Natural killer cell treated with Interleukin-12 subunit alpha and Interleukin-12 subunit beta and Interleukin-15 and Interleukin-18, amount 100 ng/mL, for 72 hours (primary cell): Measurements from ENCODE around the gene POU2F2. TPM values are rescaled to one million over a fixed set of nuclear protein-coding genes. Genes with fewer than 3 reads are reported as not detected.

Source experiments
- ATAC-seq, 2 donors: fragments of 150-1000 bp; cut with Tn5 transposase in 1 of 2; sonication (Bioruptor Pico), chemical (Tn5 transposase) in 1 of 2; 2 replicates each; pipeline ENCODE4 v1.10.0; 2021
- DNase-seq: peaks from one replicate; pipeline ENCODE4 v3.0.0; 2022; ENCODE audit warnings: low spot score
- H3K27ac Mint-ChIP-seq, 2 donors: 1 replicate in 1 of 2; 2 replicates in 1 of 2; pipeline ENCODE4 v1.8.0; 2022; ENCODE audit warnings: mixed read lengths in 2 of 2, mild to moderate bottlenecking in 1 of 2, moderate library complexity in 1 of 2
- H3K27me3 Mint-ChIP-seq, 2 donors: 1 replicate in 1 of 2; 2 replicates in 1 of 2; pipeline ENCODE4 v1.8.0; 2022; ENCODE audit warnings: mixed read lengths in 2 of 2
- H3K36me3 Mint-ChIP-seq: one replicate; pipeline ENCODE4 v1.8.0; 2022; ENCODE audit warnings: mixed read lengths
- H3K4me1 Mint-ChIP-seq, 2 donors: 1 replicate in 1 of 2; 2 replicates in 1 of 2; pipeline ENCODE4 v1.8.0; 2022; ENCODE audit warnings: low read depth in 2 of 2, mixed read lengths in 2 of 2, mild to moderate bottlenecking in 1 of 2
- H3K4me3 Mint-ChIP-seq: one replicate; pipeline ENCODE4 v1.8.0; 2022; ENCODE audit warnings: mixed read lengths
- H3K9me3 Mint-ChIP-seq: 2 replicates; pipeline ENCODE4 v1.8.0; 2022; ENCODE audit warnings: mixed read lengths
- total RNA-seq, 2 donors: library from RNA; stranded (reverse); gene quantifications; one replicate each; pipeline ENCODE4 v1.2.3, GENCODE V29; 2022

Gene POU2F2
- total RNA-seq: 10 to 100 TPM; 21.6 to 30.5 TPM

GRCh38 chr19:42132030-42132628 is at the start of gene POU2F2:
POU2F2 (minus strand) TSS chr19:42132446; CDS start chr19:42132411, 35 bp downstream.
- no peaks in the 10 kb centered on the region for H3K27me3 Mint-ChIP-seq
- peak; percentile 89 to 91 for ATAC-seq
- H3K4me1 Mint-ChIP-seq: peaks cover 47 to 54% of the 10 kb centered on the region in 2 donors
- no peaks in the 10 kb centered on the region for H3K9me3 Mint-ChIP-seq
- H3K4me3 Mint-ChIP-seq: peak within 1 kb of the TSS; percentile 95
- H3K27ac Mint-ChIP-seq: peak within 1 kb of the TSS; percentile 55 to 69
- no peaks in the 10 kb centered on the region for H3K36me3 Mint-ChIP-seq
- DNase-seq: peak; percentile 90

GRCh38 chr19:42178791-42179674 is 46.8 kb upstream of the POU2F2 start:
- peaks cover 26 to 32% of the 10 kb centered on the region in 2 donors for H3K4me1 Mint-ChIP-seq
- H3K36me3 Mint-ChIP-seq: no peaks in the 10 kb centered on the region
- no peak overlapping the region for H3K27ac Mint-ChIP-seq
- ATAC-seq: no peak
- no peak overlapping the region for H3K4me3 Mint-ChIP-seq
- no peaks in the 10 kb centered on the region for H3K9me3 Mint-ChIP-seq
- no peak for DNase-seq
- H3K27me3 Mint-ChIP-seq: peaks cover 5 to 9% of the 10 kb centered on the region in 2 donors

GRCh38 chr19:42177686-42178019 is 45.4 kb upstream of the POU2F2 start:
- Mint-ChIP-seq H3K4me1 (peaks cover 20 to 21% of the 10 kb centered on the region in 2 donors), H3K27ac (no peak overlapping the region), H3K36me3 (no peaks in the 10 kb centered on the region), H3K27me3 (peaks cover 5 to 9% of the 10 kb centered on the region in 2 donors), H3K4me3 (no peak overlapping the region), H3K9me3 (no peaks in the 10 kb centered on the region)
- DNase-seq (no peak), ATAC-seq (no peak)

GRCh38 chr19:42176990-42177685 is 44.9 kb upstream of the POU2F2 start:
- H3K4me3 Mint-ChIP-seq: no peak overlapping the region
- H3K9me3 Mint-ChIP-seq: no peaks in the 10 kb centered on the region
- no peak overlapping the region for H3K27ac Mint-ChIP-seq
- no peaks in the 10 kb centered on the region for H3K36me3 Mint-ChIP-seq
- peak; percentile 82 for DNase-seq
- ATAC-seq: peak; percentile 92 to 97
- H3K4me1 Mint-ChIP-seq: peaks cover 15 to 16% of the 10 kb centered on the region in 2 donors
- H3K27me3 Mint-ChIP-seq: peaks cover 5 to 9% of the 10 kb centered on the region in 2 donors

GRCh38 chr19:42176649-42176989 is 44.4 kb upstream of the POU2F2 start:
- peak overlapping the region in 1 of 2 donors; percentile 28 for H3K27ac Mint-ChIP-seq
- ATAC-seq: peak; percentile 69 to 75
- H3K4me3 Mint-ChIP-seq: no peak overlapping the region
- H3K27me3 Mint-ChIP-seq: peaks cover 5 to 9% of the 10 kb centered on the region in 2 donors
- H3K36me3 Mint-ChIP-seq: no peaks in the 10 kb centered on the region
- no peak for DNase-seq
- H3K4me1 Mint-ChIP-seq: peaks cover 14 to 15% of the 10 kb centered on the region in 2 donors
- H3K9me3 Mint-ChIP-seq: no peaks in the 10 kb centered on the region

- Mint-ChIP-seq H3K9me3 (no peaks in the 10 kb centered on the region), H3K4me3 (no peak overlapping the region), H3K27me3 (peaks cover 5 to 9% of the 10 kb centered on the region in 2 donors), H3K36me3 (no peaks in the 10 kb centered on the region), H3K4me1 (peaks cover 14 to 15% of the 10 kb centered on the region in 2 donors), H3K27ac (peak overlapping the region in 1 of 2 donors; percentile 28)
- DNase-seq: no peak
- ATAC-seq: peak; percentile 41 to 53
Measured at GRCh38 chr19:42175952-42176648, 43.9 kb upstream of the POU2F2 start.

- Mint-ChIP-seq H3K4me1 (peaks cover 14 to 15% of the 10 kb centered on the region in 2 donors), H3K9me3 (no peaks in the 10 kb centered on the region), H3K27ac (no peak overlapping the region), H3K36me3 (no peaks in the 10 kb centered on the region), H3K4me3 (no peak overlapping the region), H3K27me3 (peaks cover 5 to 9% of the 10 kb centered on the region in 2 donors)
- no peak for DNase-seq
- ATAC-seq: no peak
Measured at GRCh38 chr19:42174958-42175734, 42.9 kb upstream of the POU2F2 start.

GRCh38 chr19:42174188-42174587 is 41.9 kb upstream of the POU2F2 start:
- peaks cover 5 to 9% of the 10 kb centered on the region in 2 donors for H3K27me3 Mint-ChIP-seq
- no peaks in the 10 kb centered on the region for H3K9me3 Mint-ChIP-seq
- DNase-seq (no peak), ATAC-seq (no peak)
- peaks cover 14 to 15% of the 10 kb centered on the region in 2 donors for H3K4me1 Mint-ChIP-seq
- no peak overlapping the region for H3K27ac Mint-ChIP-seq
- no peak overlapping the region for H3K4me3 Mint-ChIP-seq
- no peaks in the 10 kb centered on the region for H3K36me3 Mint-ChIP-seq

GRCh38 chr19:42173695-42174094 is 41.4 kb upstream of the POU2F2 start:
- Mint-ChIP-seq H3K9me3 (no peaks in the 10 kb centered on the region), H3K4me3 (no peak overlapping the region), H3K27me3 (peaks cover 5 to 9% of the 10 kb centered on the region in 2 donors), H3K27ac (no peak overlapping the region), H3K36me3 (no peaks in the 10 kb centered on the region), H3K4me1 (peaks cover 14 to 15% of the 10 kb centered on the region in 2 donors)
- ATAC-seq (no peak), DNase-seq (peak; percentile 6)

- Mint-ChIP-seq H3K9me3 (no peaks in the 10 kb centered on the region), H3K27me3 (peaks cover 5 to 9% of the 10 kb centered on the region in 2 donors), H3K36me3 (no peaks in the 10 kb centered on the region), H3K4me1 (peaks cover 14 to 15% of the 10 kb centered on the region in 2 donors), H3K4me3 (no peak overlapping the region), H3K27ac (no peak overlapping the region)
- DNase-seq (no peak), ATAC-seq (no peak)
Measured at GRCh38 chr19:42172261-42172660, 40.0 kb upstream of the POU2F2 start.

GRCh38 chr19:42170715-42171114 is 38.5 kb upstream of the POU2F2 start:
- ATAC-seq (no peak), DNase-seq (no peak)
- Mint-ChIP-seq H3K9me3 (no peaks in the 10 kb centered on the region), H3K4me1 (peaks cover 6 to 10% of the 10 kb centered on the region in 2 donors), H3K36me3 (no peaks in the 10 kb centered on the region), H3K27me3 (peaks cover 0 to under 1% of the 10 kb centered on the region in 2 donors), H3K4me3 (no peak overlapping the region), H3K27ac (no peak overlapping the region)

GRCh38 chr19:42169486-42170413 is 37.5 kb upstream of the POU2F2 start:
- H3K27me3 Mint-ChIP-seq: no peaks in the 10 kb centered on the region
- H3K4me3 Mint-ChIP-seq: no peak overlapping the region
- no peaks in the 10 kb centered on the region for H3K9me3 Mint-ChIP-seq
- no peak for DNase-seq
- H3K4me1 Mint-ChIP-seq: peaks cover 7 to 8% of the 10 kb centered on the region in 2 donors
- ATAC-seq: no peak
- no peak overlapping the region for H3K27ac Mint-ChIP-seq
- no peaks in the 10 kb centered on the region for H3K36me3 Mint-ChIP-seq
